ENCODE measurements around the gene PCK1. TPM values are rescaled to one million over a fixed set of nuclear protein-coding genes. Genes with fewer than 3 reads are reported as not detected.

The PCK1 gene
- total and polyA plus RNA-seq, 2 of the 13 experiments (the other 11 are each of a cell fraction or from before 2014, with no cell fraction given) = 6.5 to 12.6 TPM

DNA sequence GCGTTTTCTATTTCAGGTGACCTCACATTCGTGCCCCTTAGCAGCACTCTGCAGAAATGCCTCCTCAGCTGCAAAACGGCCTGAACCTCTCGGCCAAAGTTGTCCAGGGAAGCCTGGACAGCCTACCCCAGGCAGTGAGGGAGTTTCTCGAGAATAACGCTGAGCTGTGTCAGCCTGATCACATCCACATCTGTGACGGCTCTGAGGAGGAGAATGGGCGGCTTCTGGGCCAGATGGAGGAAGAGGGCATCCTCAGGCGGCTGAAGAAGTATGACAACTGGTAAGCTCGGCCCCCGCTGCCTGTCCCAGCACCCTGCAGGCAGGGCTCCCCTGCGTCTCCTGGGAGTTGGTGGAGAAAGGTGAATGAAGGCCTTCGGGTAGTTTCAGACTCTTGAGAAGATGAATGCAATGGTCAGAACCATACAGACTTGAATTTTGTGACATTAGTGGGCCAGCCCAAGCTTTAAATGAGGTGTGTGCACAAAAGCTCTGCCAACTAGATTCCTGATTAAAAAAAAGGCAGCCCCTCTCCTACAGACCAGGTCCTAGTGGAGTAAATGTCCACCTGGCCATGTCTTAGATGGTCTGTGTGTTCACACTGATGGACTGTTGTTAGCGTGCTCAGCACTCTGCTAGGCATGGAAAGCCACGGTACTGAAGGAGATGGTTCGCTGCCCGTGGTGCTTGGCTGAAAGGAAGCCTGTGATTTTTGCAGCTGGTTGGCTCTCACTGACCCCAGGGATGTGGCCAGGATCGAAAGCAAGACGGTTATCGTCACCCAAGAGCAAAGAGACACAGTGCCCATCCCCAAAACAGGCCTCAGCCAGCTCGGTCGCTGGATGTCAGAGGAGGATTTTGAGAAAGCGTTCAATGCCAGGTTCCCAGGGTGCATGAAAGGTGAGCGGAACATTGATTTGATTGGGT, 708 bp downstream of the PCK1 start (continued):
- TF ChIP-seq ZNF598 (CRISPR knock-in tag; IDR thresholded peaks at IDR 0.05; ENCODE audit: borderline replicate concordance) (0 out of 2 replicates have a peak, but pooled peaks have one; percentile 90), POLR2AphosphoS2 (IDR thresholded peaks at IDR 0.05; ENCODE audit: low read depth, low read length) (peak; percentile 34; the same call in 1 of the 2 replicates), PCBP1 (IDR thresholded peaks at IDR 0.05; ENCODE audit: borderline replicate concordance, low read depth, low read length) (no peak), POLR2A (IDR thresholded peaks at IDR 0.05; ENCODE audit: insufficient read depth in 1 of 2, low read depth in 2 of 2, low read length in 2 of 2) (peak in 1 of 2 experiments; percentile 60; a peak in 2 of 4 replicates), ZNF563 (CRISPR knock-in tag; IDR thresholded peaks at IDR 0.05) (peak; percentile 43; the same call in 1 of the 2 replicates), ZNF883 (CRISPR knock-in tag; IDR thresholded peaks at IDR 0.05; ENCODE audit: not compliant biosample characterization) (peak; percentile 65), IRX3 (CRISPR knock-in tag; IDR thresholded peaks at IDR 0.05; ENCODE audit: borderline replicate concordance, low read depth) (peak; percentile 24; the same call in 1 of the 2 replicates), IKZF4 (CRISPR knock-in tag; IDR thresholded peaks at IDR 0.05; ENCODE audit: borderline replicate concordance, low read depth, not compliant biosample characterization) (peak; percentile 5), ZFP82 (CRISPR knock-in tag; IDR thresholded peaks at IDR 0.05; ENCODE audit: borderline replicate concordance) (peak; percentile 28; the same call in 1 of the 2 replicates), FOXP1 (IDR thresholded peaks at IDR 0.05) (no peak), FOXP1 (CRISPR knock-in tag; IDR thresholded peaks at IDR 0.05) (no peak), TMF1 (CRISPR knock-in tag; IDR thresholded peaks at IDR 0.05; ENCODE audit: low read depth) (0 out of 2 replicates have a peak, but pooled peaks have one; percentile 28), ZNF75D (CRISPR knock-in tag; IDR thresholded peaks at IDR 0.05; ENCODE audit: borderline replicate concordance) (no peak), KDM4B (CRISPR knock-in tag; IDR thresholded peaks at IDR 0.05) (no peak)
- TF ChIP-seq, protein P1, sequence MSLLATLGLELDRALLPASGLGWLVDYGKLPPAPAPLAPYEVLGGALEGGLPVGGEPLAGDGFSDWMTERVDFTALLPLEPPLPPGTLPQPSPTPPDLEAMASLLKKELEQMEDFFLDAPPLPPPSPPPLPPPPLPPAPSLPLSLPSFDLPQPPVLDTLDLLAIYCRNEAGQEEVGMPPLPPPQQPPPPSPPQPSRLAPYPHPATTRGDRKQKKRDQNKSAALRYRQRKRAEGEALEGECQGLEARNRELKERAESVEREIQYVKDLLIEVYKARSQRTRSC (CRISPR knock-in tag; IDR thresholded peaks at IDR 0.05; ENCODE audit: low read depth) = 0 out of 2 replicates have a peak, but pooled peaks have one; percentile 72
- TF ChIP-seq, protein P2, sequence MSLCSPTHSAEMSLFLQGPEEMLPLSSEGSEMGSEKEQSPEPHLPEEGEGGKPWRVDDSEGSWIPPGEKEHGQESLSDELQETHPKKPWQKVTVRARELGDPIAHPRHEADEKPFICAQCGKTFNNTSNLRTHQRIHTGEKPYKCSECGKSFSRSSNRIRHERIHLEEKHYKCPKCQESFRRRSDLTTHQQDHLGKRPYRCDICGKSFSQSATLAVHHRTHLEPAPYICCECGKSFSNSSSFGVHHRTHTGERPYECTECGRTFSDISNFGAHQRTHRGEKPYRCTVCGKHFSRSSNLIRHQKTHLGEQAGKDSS (CRISPR knock-in tag; IDR thresholded peaks at IDR 0.05; ENCODE audit: borderline replicate concordance, low read depth) = 0 out of 2 replicates have a peak, but pooled peaks have one; percentile 5
